Measurements from ENCODE around the gene COL8A2.
A peak's percentile ranks its signal among the peaks of the same experiment; 100 is the strongest.

The COL8A2 gene

DNA sequence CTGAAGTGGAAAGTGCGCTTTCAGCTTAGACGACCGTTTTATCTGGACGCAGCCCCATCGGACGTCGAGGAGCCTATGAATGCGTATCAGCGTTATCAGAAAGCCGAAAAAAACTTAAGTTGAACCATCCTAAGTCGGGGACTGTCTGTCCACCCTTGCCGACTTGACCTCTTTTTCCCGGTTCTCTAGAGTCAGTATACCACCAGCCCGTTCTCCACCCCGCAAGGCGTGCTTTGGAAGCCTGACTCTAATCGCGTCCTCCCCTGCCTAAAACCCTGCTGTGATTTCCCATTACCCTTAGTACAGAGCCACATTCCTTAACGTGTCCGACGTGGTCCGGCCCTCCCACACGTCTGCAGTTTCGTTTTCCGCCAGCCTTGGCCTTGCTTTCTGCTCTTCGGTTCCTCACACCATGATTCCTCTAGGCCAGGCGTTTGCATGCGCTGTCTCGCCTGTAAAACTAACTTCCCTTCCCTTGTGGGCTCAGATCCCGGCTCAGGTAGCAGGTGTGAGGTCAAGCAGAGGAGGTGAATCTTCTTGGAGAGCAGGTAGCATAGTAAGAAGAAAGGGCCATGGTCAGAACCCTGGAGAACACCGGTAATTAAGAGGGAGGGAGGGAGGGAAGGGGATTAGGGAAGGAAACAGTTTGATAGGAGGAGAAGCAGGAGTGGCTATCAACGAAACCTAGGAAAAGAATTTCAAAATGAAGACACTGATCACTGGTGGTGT is 35.5 kb downstream of the COL8A2 start:
- Histone ChIP-seq H2AFZ (ENCODE audit: low read depth) (peak overlapping the region; percentile 99), H3K4me2 (peak overlapping the region; percentile 96), H3K27ac (peak overlapping the region; percentile 33; the same call in 1 of the 2 replicates), H4K20me1 (ENCODE audit: insufficient read depth) (no peaks in the 10 kb centered on the region), H3K4me1 (ENCODE audit: low read depth, poor library complexity, severe bottlenecking) (peaks cover 10% of the 10 kb centered on the region), H3K4me3 (IDR thresholded peaks at IDR 0.05; ENCODE audit: insufficient read depth, low read depth, low read length) (peak overlapping the region; percentile 82), H3K79me2 (ENCODE audit: insufficient read depth, low read depth) (peaks cover 23% of the 10 kb centered on the region; the same call in 1 of the 2 replicates), H3K27me3 (ENCODE audit: insufficient read depth, low read depth) (no peaks in the 10 kb centered on the region), H3K36me3 (ENCODE audit: insufficient read depth) (no peaks in the 10 kb centered on the region), H3K9ac (peak overlapping the region; percentile 69; the same call in 1 of the 2 replicates)
- no peak for TF ChIP-seq CTCF (conservative IDR thresholded peaks at IDR 0.05; ENCODE audit: low read depth, low read length)

DNA sequence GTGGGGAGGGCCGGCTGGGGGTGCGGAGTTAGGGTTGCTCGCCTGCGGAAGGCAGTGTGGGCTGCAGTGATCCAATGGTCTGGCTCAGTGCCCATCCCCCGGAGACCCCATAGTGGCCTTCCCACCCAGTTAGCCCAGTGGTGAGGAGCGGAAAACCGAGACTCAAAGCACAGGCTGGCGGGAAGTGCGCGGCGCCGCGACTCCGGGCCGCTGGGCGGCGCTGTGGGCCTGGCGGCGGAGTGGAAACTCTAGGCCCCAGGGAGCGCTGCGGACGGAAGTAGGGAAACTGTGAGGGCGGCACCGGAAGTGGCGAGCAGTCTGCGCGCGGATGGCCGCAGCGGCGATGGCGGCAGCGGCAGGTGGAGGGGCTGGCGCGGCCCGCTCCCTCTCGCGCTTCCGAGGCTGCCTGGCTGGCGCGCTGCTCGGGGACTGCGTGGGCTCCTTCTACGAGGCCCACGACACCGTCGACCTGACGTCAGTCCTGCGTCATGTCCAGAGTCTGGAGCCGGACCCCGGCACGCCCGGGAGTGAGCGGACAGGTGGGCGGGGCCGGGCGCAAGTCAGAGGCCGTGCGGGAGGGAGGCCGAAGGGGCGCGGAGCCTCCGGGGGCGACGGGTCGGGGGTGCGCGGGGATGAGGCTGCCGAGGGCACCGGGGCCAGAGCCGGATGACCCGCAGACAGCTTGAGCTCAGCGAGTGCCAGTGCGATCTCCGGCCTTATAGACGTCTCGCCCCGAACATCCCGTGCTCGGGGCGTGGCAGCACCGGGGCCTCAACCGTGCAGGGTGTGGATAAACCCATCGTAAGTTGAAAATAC is 36.2 kb downstream of the COL8A2 start, which contains the start of gene ADPRS:
ADPRS (plus strand) TSS at position 316 of the 816 bp plus-strand sequence; CDS start at position 329, 13 bp downstream.
- Histone ChIP-seq H2AFZ (ENCODE audit: low read depth) (peak within 1 kb of the TSS; percentile 99), H3K4me1 (ENCODE audit: low read depth, poor library complexity, severe bottlenecking) (peaks cover 10% of the 10 kb centered on the region), H3K27me3 (ENCODE audit: insufficient read depth, low read depth) (no peaks in the 10 kb centered on the region), H3K4me2 (peak within 1 kb of the TSS; percentile 96), H3K9ac (peak within 1 kb of the TSS; percentile 69), H3K27ac (peak within 1 kb of the TSS; percentile 33; the same call in 1 of the 2 replicates), H3K36me3 (ENCODE audit: insufficient read depth) (no peaks in the 10 kb centered on the region), H3K4me3 (IDR thresholded peaks at IDR 0.05; ENCODE audit: insufficient read depth, low read depth, low read length) (peak within 1 kb of the TSS; percentile 82), H3K79me2 (ENCODE audit: insufficient read depth, low read depth) (peaks cover 23% of the 10 kb centered on the region; the same call in 1 of the 2 replicates), H4K20me1 (ENCODE audit: insufficient read depth) (no peaks in the 10 kb centered on the region)
- peak; percentile 83 for TF ChIP-seq CTCF (conservative IDR thresholded peaks at IDR 0.05; ENCODE audit: low read depth, low read length)

DNA sequence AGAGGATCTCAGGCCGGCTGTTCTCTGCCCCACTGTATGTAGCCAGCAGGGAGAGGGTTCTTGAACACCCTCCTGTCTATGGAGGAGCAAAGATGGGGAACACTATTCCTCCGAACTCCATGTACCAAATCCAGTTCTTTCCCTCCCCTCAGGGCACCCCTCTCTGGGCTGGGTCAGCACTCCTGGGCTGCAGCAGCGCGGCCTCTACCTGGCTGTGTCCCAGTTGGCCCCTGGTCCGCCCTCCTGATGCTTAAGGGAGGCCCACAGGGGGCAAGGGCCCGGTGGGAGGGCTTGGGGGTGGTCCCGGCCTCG is 36.8 kb downstream of the COL8A2 start:
- peak overlapping the region; percentile 82 for H3K4me2 ChIP-seq
- H3K27ac ChIP-seq = no peak overlapping the region

More for the DNA sequence above, 36.8 kb downstream of the COL8A2 start:
- Histone ChIP-seq H3K4me3 (IDR thresholded peaks at IDR 0.05; ENCODE audit: insufficient read depth, low read depth, low read length) (no peak overlapping the region), H3K79me2 (ENCODE audit: insufficient read depth, low read depth) (peaks cover 23% of the 10 kb centered on the region; the same call in 1 of the 2 replicates), H2AFZ (ENCODE audit: low read depth) (peak overlapping the region; percentile 99), H3K4me1 (ENCODE audit: low read depth, poor library complexity, severe bottlenecking) (peaks cover 10% of the 10 kb centered on the region), H3K27me3 (ENCODE audit: insufficient read depth, low read depth) (no peaks in the 10 kb centered on the region), H3K9ac (peak overlapping the region; percentile 69; the same call in 1 of the 2 replicates), H3K36me3 (ENCODE audit: insufficient read depth) (no peaks in the 10 kb centered on the region), H4K20me1 (ENCODE audit: insufficient read depth) (no peaks in the 10 kb centered on the region)
- no peak for TF ChIP-seq CTCF (conservative IDR thresholded peaks at IDR 0.05; ENCODE audit: low read depth, low read length)
